ENCODE measurements around the gene MELTF.

MELTF gene

GRCh38 chr3:197029511-197030167, at the start of gene MELTF:
Gene MELTF (minus strand): TSS chr3:197029817. CDS start chr3:197029702, 115 bp downstream.
- TF ChIP-seq EZH2phosphoT487 (IDR thresholded peaks at IDR 0.05; ENCODE audit: low read depth) = no peak
- peak; percentile 78 for TF ChIP-seq CTCF (IDR thresholded peaks at IDR 0.05; ENCODE audit: low read depth, low read length)
- Histone ChIP-seq H3K4me3 (ENCODE audit: low read length) (peak within 1 kb of the TSS; percentile 92), H3K4me1 (ENCODE audit: low read length) (peaks cover 24% of the 10 kb centered on the region), H3K79me2 (ENCODE audit: low read length) (peaks cover 18% of the 10 kb centered on the region), H3K9me3 (ENCODE audit: insufficient read depth, low read length) (no peaks in the 10 kb centered on the region), H3K4me2 (ENCODE audit: low read length) (peak within 1 kb of the TSS; percentile 97), H4K20me1 (ENCODE audit: insufficient read depth, low read length) (no peaks in the 10 kb centered on the region), H3K9ac (ENCODE audit: low read length) (peak within 1 kb of the TSS; percentile 90), H2AFZ (ENCODE audit: low read depth, low read length) (peak within 1 kb of the TSS; percentile 29; the same call in 1 of the 2 replicates), H3K36me3 (replicated peaks; ENCODE audit: low read depth, low read length) (peaks cover 17% of the 10 kb centered on the region), H3K27me3 (ENCODE audit: low read depth, low read length) (no peaks in the 10 kb centered on the region), H3K27ac (ENCODE audit: low read length) (peak within 1 kb of the TSS; percentile 47)

- H3K9me3 ChIP-seq (ENCODE audit: insufficient read depth, low read length) = no peaks in the 10 kb centered on the region
These were observed 46.8 kb upstream of the MELTF start for GRCh38 chr3:197076415-197076814.

GRCh38 chr3:197068077-197068476, 38.5 kb upstream of the MELTF start:
- Histone ChIP-seq H3K27me3 (ENCODE audit: low read depth, low read length) (no peaks in the 10 kb centered on the region), H3K4me1 (ENCODE audit: low read length) (peaks cover 24% of the 10 kb centered on the region), H3K27ac (ENCODE audit: low read length) (no peak overlapping the region), H4K20me1 (ENCODE audit: insufficient read depth, low read length) (no peaks in the 10 kb centered on the region), H3K36me3 (replicated peaks; ENCODE audit: low read depth, low read length) (peaks cover 16% of the 10 kb centered on the region), H3K9me3 (ENCODE audit: insufficient read depth, low read length) (no peaks in the 10 kb centered on the region), H3K9ac (ENCODE audit: low read length) (no peak overlapping the region), H3K79me2 (ENCODE audit: low read length) (no peaks in the 10 kb centered on the region), H2AFZ (ENCODE audit: low read depth, low read length) (no peak overlapping the region), H3K4me2 (ENCODE audit: low read length) (peak overlapping the region; percentile 23; the same call in 1 of the 2 replicates), H3K4me3 (ENCODE audit: low read length) (no peak overlapping the region)
- no peak for TF ChIP-seq EZH2phosphoT487 (IDR thresholded peaks at IDR 0.05; ENCODE audit: low read depth)
- no peak for TF ChIP-seq CTCF (IDR thresholded peaks at IDR 0.05; ENCODE audit: low read depth, low read length)

More at GRCh38 chr3:197076415-197076814, 46.8 kb upstream of the MELTF start:
- Histone ChIP-seq H3K27ac (ENCODE audit: low read length) (no peak overlapping the region), H3K4me1 (ENCODE audit: low read length) (no peaks in the 10 kb centered on the region), H3K9ac (ENCODE audit: low read length) (no peak overlapping the region), H2AFZ (ENCODE audit: low read depth, low read length) (no peak overlapping the region), H3K4me3 (ENCODE audit: low read length) (no peak overlapping the region), H3K27me3 (ENCODE audit: low read depth, low read length) (no peaks in the 10 kb centered on the region), H3K36me3 (replicated peaks; ENCODE audit: low read depth, low read length) (peaks cover 7% of the 10 kb centered on the region), H3K4me2 (ENCODE audit: low read length) (no peak overlapping the region), H4K20me1 (ENCODE audit: insufficient read depth, low read length) (no peaks in the 10 kb centered on the region), H3K79me2 (ENCODE audit: low read length) (no peaks in the 10 kb centered on the region)
- no peak for TF ChIP-seq CTCF (IDR thresholded peaks at IDR 0.05; ENCODE audit: low read depth, low read length)
- no peak for TF ChIP-seq EZH2phosphoT487 (IDR thresholded peaks at IDR 0.05; ENCODE audit: low read depth)

- peaks cover 24% of the 10 kb centered on the region for H3K4me1 ChIP-seq (ENCODE audit: low read length)
- no peak overlapping the region for H3K27ac ChIP-seq (ENCODE audit: low read length)
- no peak overlapping the region for H3K4me3 ChIP-seq (ENCODE audit: low read length)
- H3K79me2 ChIP-seq (ENCODE audit: low read length) = no peaks in the 10 kb centered on the region
- peaks cover 30% of the 10 kb centered on the region for H3K36me3 ChIP-seq (replicated peaks; ENCODE audit: low read depth, low read length)
- no peak overlapping the region for H2AFZ ChIP-seq (ENCODE audit: low read depth, low read length)
- no peaks in the 10 kb centered on the region for H3K27me3 ChIP-seq (ENCODE audit: low read depth, low read length)
- no peaks in the 10 kb centered on the region for H3K9me3 ChIP-seq (ENCODE audit: insufficient read depth, low read length)
- H3K9ac ChIP-seq (ENCODE audit: low read length) = no peak overlapping the region
- no peaks in the 10 kb centered on the region for H4K20me1 ChIP-seq (ENCODE audit: insufficient read depth, low read length)
- no peak overlapping the region for H3K4me2 ChIP-seq (ENCODE audit: low read length)
- TF ChIP-seq CTCF (IDR thresholded peaks at IDR 0.05; ENCODE audit: low read depth, low read length) (no peak), EZH2phosphoT487 (IDR thresholded peaks at IDR 0.05; ENCODE audit: low read depth) (no peak)
These were observed 35.2 kb upstream of the MELTF start for GRCh38 chr3:197064771-197065170.

Data from OCI-LY3 (cell line).